Activated B cell treated with CpG ODN at 0.5 μM for 24 hours (primary cell): ENCODE results near the gene CASP8AP2. TPM values are rescaled to one million over a fixed set of nuclear protein-coding genes. Genes with fewer than 3 reads are reported as not detected.
A peak's percentile ranks its signal among the peaks of the same experiment; 100 is the strongest.

ENCODE experiments used
- ATAC-seq: fragments of 200-7000 bp; cut with Tn5 transposase; one replicate; pipeline ENCODE4 v1.10.0; 2021; ENCODE audit warnings: low read depth, mild to moderate bottlenecking, moderate library complexity
- CTCF ChIA-PET: fragments of 350-600 bp; sonication (Branson Sonifier 250); formaldehyde crosslinking; loops from one replicate; lab custom pipeline; 2021; ENCODE audit warnings: antibody characterized with exemption; lab: Charles Lee
- POLR2A ChIA-PET: fragments of 350-600 bp; sonication (Branson Sonifier 250); formaldehyde crosslinking; loops from one replicate; lab custom pipeline; 2021; ENCODE audit warnings: antibody characterized with exemption; lab: Charles Lee
- DNase-seq: peaks from one replicate; pipeline ENCODE4 v3.0.0; 2022
- H3K27ac Mint-ChIP-seq: one replicate; pipeline ENCODE4 v1.8.0; 2020; ENCODE audit warnings: mixed read lengths
- H3K27me3 Mint-ChIP-seq: one replicate; pipeline ENCODE4 v1.8.0; 2021; ENCODE audit warnings: mixed read lengths
- H3K36me3 Mint-ChIP-seq: one replicate; pipeline ENCODE4 v1.8.0; 2021; ENCODE audit warnings: low read depth, mixed read lengths
- H3K4me1 Mint-ChIP-seq: one replicate; pipeline ENCODE4 v1.8.0; 2021; ENCODE audit warnings: mixed read lengths
- H3K4me3 Mint-ChIP-seq: one replicate; pipeline ENCODE4 v1.8.0; 2020; ENCODE audit warnings: mild to moderate bottlenecking, mixed read lengths
- H3K9me3 Mint-ChIP-seq: one replicate; pipeline ENCODE4 v1.8.0; 2020; ENCODE audit warnings: mixed read lengths
- intact Hi-C: fragments of 100-400 bp; cut with micrococcal nuclease; formaldehyde crosslinking; loops from one replicate; pipeline ENCODE4 v1.15.1; 2024
- total RNA-seq: library from RNA; stranded (reverse); gene quantifications from 2 replicates; pipeline ENCODE4 v1.2.3, GENCODE V29; 2022
- TF ChIP-seq, protein P1 (sequence below): fragments of 200-600 bp; IDR thresholded peaks from one replicate; pipeline ENCODE4 v1.8.0; 2022; ENCODE audit warnings: antibody characterized with exemption, mild to moderate bottlenecking

Gene CASP8AP2
- total RNA-seq, 1 donor from 2014 or later = 17.8 TPM

DNA sequence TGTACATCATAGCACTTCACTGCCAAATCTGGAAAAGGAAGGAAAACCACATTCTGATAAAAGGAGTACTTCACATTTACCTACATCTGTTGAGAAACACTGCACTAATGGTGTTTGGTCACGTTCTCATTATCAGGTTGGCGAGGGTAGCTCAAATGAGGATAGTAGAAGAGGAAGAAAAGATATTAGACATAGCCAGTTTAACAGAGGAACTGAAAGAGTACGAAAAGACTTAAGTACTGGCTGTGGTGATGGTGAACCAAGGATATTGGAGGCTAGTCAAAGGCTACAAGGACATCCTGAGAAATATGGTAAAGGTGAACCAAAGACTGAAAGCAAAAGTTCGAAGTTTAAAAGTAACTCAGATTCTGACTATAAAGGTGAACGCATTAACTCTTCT is 32.6 kb downstream of the CASP8AP2 start:
- TF ChIP-seq, protein P1, sequence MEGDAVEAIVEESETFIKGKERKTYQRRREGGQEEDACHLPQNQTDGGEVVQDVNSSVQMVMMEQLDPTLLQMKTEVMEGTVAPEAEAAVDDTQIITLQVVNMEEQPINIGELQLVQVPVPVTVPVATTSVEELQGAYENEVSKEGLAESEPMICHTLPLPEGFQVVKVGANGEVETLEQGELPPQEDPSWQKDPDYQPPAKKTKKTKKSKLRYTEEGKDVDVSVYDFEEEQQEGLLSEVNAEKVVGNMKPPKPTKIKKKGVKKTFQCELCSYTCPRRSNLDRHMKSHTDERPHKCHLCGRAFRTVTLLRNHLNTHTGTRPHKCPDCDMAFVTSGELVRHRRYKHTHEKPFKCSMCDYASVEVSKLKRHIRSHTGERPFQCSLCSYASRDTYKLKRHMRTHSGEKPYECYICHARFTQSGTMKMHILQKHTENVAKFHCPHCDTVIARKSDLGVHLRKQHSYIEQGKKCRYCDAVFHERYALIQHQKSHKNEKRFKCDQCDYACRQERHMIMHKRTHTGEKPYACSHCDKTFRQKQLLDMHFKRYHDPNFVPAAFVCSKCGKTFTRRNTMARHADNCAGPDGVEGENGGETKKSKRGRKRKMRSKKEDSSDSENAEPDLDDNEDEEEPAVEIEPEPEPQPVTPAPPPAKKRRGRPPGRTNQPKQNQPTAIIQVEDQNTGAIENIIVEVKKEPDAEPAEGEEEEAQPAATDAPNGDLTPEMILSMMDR = no peak
- DNase-seq (no peak), ATAC-seq (peak; percentile 31)
- ChIA-PET POLR2A (interaction anchor here (1.4 kb wide), 1 partner anchor 42 kb away, joined by 6 read pairs; the partner anchor contains the start of gene MDN1), CTCF (no interaction called here)
- Mint-ChIP-seq H3K4me1 (peaks cover 18% of the 10 kb centered on the region), H3K36me3 (peaks cover 61% of the 10 kb centered on the region), H3K4me3 (peak overlapping the region; percentile 40), H3K27me3 (no peaks in the 10 kb centered on the region), H3K9me3 (no peaks in the 10 kb centered on the region), H3K27ac (peak overlapping the region; percentile 61)
- intact Hi-C loops = no loop called here

DNA sequence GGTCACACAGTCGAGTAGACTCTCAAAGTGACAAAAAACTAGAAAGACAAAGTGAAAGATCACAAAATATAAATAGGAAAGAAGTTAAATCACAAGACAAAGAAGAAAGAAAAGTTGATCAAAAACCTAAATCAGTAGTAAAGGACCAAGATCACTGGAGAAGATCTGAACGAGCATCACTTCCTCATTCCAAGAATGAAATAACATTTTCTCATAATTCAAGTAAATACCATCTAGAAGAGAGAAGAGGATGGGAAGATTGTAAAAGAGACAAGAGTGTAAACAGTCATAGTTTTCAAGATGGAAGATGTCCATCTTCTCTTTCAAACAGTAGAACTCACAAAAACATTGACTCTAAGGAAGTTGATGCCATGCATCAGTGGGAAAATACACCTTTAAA is 33.0 kb downstream of the CASP8AP2 start:
- ATAC-seq (no peak), DNase-seq (no peak)
- Mint-ChIP-seq H3K4me1 (peaks cover 18% of the 10 kb centered on the region), H3K27me3 (no peaks in the 10 kb centered on the region), H3K27ac (peak overlapping the region; percentile 61), H3K9me3 (no peaks in the 10 kb centered on the region), H3K36me3 (peaks cover 66% of the 10 kb centered on the region), H3K4me3 (peak overlapping the region; percentile 40)
- POLR2A ChIA-PET = interaction anchor here (1.4 kb wide), 1 partner anchor 43 kb away, joined by 6 read pairs; the partner anchor contains the start of gene MDN1
- intact Hi-C loops = no loop called here
- CTCF ChIA-PET = no interaction called here
- TF ChIP-seq, protein P1 = no peak

DNA sequence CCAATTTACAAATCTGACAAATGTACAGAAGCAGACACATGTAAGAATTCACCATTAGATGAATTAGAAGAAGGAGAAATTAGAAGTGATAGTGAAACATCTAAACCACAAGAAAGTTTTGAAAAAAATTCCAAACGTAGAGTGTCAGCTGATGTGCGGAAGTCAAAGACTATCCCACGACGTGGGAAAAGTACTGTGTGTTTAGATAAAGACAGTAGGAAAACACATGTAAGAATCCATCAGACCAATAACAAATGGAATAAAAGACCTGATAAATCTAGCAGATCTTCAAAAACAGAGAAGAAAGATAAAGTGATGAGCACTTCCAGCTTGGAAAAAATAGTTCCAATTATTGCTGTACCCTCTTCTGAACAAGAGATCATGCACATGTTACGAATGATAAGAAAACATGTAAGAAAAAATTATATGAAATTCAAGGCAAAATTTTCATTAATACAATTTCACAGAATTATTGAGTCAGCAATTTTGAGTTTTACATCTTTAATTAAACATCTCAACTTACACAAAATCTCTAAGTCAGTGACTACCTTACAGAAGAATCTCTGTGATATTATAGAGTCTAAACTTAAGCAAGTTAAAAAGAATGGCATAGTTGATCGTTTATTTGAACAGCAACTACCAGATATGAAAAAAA is 36.5 kb downstream of the CASP8AP2 start:
- Mint-ChIP-seq H3K36me3 (peaks cover 68% of the 10 kb centered on the region), H3K9me3 (no peaks in the 10 kb centered on the region), H3K27me3 (no peaks in the 10 kb centered on the region), H3K4me1 (peaks cover 20% of the 10 kb centered on the region), H3K27ac (no peak overlapping the region), H3K4me3 (no peak overlapping the region)
- TF ChIP-seq, protein P1 = no peak
- ATAC-seq (no peak), DNase-seq (no peak)
- ChIA-PET POLR2A (interaction anchor here (0.6 kb wide), 1 partner anchor 9 kb away, joined by 4 read pairs; no protein-coding TSS in a partner anchor), CTCF (no interaction called here)
- intact Hi-C loops = no loop called here

DNA sequence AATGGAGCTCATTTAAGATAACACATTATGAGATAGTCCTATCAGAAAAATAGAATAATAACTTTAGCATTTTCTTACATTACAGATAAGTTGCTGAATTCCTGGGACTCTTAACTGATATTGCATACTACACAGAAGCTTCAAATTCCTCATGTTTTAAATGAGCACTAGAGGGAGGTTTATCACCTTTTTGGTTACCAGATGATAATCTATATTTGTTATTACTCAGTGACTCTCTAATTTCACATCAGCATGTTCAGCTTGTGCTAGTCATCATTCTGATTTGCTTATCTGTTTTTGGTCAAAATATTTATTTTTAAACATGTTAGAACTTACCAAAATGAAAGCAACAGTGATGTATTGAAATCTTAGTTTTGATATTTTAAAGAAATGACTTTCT is 44.0 kb downstream of the CASP8AP2 start:
- H3K36me3 Mint-ChIP-seq = peaks cover 31% of the 10 kb centered on the region
- ChIA-PET CTCF (interaction anchor here (1.0 kb wide), 1 partner anchor 605 kb away, joined by 3 read pairs; no protein-coding TSS in a partner anchor), POLR2A (no interaction called here)
- H3K4me3 Mint-ChIP-seq = no peak overlapping the region
- DNase-seq (no peak), ATAC-seq (no peak)
- intact Hi-C loops = no loop called here
- no peaks in the 10 kb centered on the region for H3K27me3 Mint-ChIP-seq
- no peaks in the 10 kb centered on the region for H3K9me3 Mint-ChIP-seq
- TF ChIP-seq, protein P1 = no peak
- peaks cover 4% of the 10 kb centered on the region for H3K4me1 Mint-ChIP-seq
- H3K27ac Mint-ChIP-seq = no peak overlapping the region

DNA sequence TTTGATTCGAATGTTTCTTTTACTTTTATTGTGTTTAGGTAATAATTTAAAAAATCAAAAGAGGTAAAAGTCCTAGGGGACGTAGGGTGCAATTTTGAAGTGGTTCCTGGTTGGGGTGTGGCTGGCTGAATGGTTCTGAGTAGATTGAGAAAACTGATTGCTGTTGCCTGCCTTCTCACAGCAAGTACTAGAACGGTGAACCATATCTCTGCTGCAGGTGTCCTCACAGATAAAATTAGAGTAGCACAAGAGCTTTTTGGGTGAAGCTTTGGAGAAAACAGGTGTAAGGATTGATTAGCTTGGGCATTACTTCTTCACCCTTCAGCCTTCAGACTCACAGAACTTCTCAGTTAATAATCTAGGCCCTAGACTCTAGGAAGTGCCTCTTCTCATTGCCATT is 44.8 kb downstream of the CASP8AP2 start:
- ChIA-PET CTCF (no interaction called here), POLR2A (no interaction called here)
- no peak for ATAC-seq
- H3K27me3 Mint-ChIP-seq = no peaks in the 10 kb centered on the region
- no peak for DNase-seq
- H3K36me3 Mint-ChIP-seq = peaks cover 28% of the 10 kb centered on the region
- intact Hi-C loops = no loop called here
- no peaks in the 10 kb centered on the region for H3K9me3 Mint-ChIP-seq
- TF ChIP-seq, protein P1 = no peak
- H3K4me3 Mint-ChIP-seq = no peak overlapping the region
- peaks cover 2% of the 10 kb centered on the region for H3K4me1 Mint-ChIP-seq
- H3K27ac Mint-ChIP-seq = no peak overlapping the region
